Upper lobe of left lung (tissue), 4 donors: ENCODE data around the gene ADAD2.

Experiments used
- EP300 ChIP-seq, 4 donors: sonication (generic); formaldehyde crosslinking; IDR thresholded peaks; one replicate each; pipeline ENCODE4 v1.5.1; 2017; ENCODE audit warnings: antibody characterized with exemption in 4 of 4, control low read depth in 2 of 4
- POLR2A ChIP-seq, 4 donors: fragments of 450-650 bp; IDR thresholded peaks; one replicate each; pipeline ENCODE4 v1.5.1; 2016 to 2017; ENCODE audit warnings: antibody characterized with exemption in 4 of 4, mild to moderate bottlenecking in 2 of 4
- POLR2AphosphoS5 ChIP-seq, 2 donors: sonication (generic); formaldehyde crosslinking; IDR thresholded peaks; one replicate each; pipeline ENCODE4 v1.5.1; 2017; ENCODE audit warnings: antibody characterized with exemption in 2 of 2
- TF ChIP-seq, protein P1 (sequence below), 6 experiments: fragments of 450-650 bp in 4 of 6; fragments of 200-600 bp in 2 of 6; sonication (generic) in 2 of 6; IDR thresholded peaks; one replicate each; pipeline ENCODE4 v1.5.1; 2016 to 2019; ENCODE audit warnings: antibody characterized with exemption in 6 of 6

DNA sequence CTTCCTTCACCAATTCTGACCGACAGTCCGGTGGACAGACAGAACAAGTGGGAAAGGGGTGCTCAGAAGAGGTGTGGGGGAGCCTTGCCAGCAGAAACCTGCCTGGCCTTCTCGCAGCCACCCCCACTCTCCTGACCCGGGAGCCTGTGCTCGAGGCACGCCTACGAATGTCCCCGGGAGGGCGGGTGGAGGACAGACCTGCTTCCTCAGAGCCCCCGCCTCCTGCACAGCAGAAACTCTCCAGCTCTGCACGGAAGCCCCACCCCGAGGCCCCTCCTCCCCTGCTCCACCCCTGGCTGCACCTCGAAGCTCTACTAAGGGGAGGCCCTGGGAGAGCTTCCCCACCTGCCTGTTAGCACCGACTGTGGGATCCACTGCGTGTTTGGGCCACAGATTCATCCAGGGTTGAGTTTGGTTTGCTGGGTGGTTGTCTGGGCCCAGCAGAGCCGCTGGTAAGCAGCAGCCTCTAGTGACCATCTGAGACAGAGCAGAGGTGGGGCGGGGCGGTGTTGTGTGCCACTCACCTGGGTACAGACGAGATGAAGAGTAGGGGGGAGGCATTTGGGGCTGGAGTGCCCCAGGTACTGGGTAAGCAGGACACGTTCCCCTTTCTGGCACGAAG is 10.3 kb upstream of the ADAD2 start:
- TF ChIP-seq POLR2A (IDR thresholded peaks at IDR 0.05) (no peak), POLR2AphosphoS5 (IDR thresholded peaks at IDR 0.05) (no peak), EP300 (IDR thresholded peaks at IDR 0.05) (no peak)
- TF ChIP-seq, protein P1, sequence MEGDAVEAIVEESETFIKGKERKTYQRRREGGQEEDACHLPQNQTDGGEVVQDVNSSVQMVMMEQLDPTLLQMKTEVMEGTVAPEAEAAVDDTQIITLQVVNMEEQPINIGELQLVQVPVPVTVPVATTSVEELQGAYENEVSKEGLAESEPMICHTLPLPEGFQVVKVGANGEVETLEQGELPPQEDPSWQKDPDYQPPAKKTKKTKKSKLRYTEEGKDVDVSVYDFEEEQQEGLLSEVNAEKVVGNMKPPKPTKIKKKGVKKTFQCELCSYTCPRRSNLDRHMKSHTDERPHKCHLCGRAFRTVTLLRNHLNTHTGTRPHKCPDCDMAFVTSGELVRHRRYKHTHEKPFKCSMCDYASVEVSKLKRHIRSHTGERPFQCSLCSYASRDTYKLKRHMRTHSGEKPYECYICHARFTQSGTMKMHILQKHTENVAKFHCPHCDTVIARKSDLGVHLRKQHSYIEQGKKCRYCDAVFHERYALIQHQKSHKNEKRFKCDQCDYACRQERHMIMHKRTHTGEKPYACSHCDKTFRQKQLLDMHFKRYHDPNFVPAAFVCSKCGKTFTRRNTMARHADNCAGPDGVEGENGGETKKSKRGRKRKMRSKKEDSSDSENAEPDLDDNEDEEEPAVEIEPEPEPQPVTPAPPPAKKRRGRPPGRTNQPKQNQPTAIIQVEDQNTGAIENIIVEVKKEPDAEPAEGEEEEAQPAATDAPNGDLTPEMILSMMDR (IDR thresholded peaks at IDR 0.05), result no peak
